MG63 (cell line): Measurements from ENCODE around the gene PRKCE. TPM values are rescaled to one million over a fixed set of nuclear protein-coding genes. Genes with fewer than 3 reads are reported as not detected.

Experiments
- DNase-seq: peaks from one replicate; pipeline ENCODE4 v3.0.0-alpha.2; 2020
- H3K27me3 ChIP-seq: fragments of 250-450 bp; sonication (Bioruptor Pico); 2 replicates; pipeline ENCODE4 v1.5.1; 2020; ENCODE audit warnings: mild to moderate bottlenecking, moderate library complexity
- H3K36me3 ChIP-seq: fragments of 250-450 bp; sonication (Bioruptor Pico); 2 replicates; pipeline ENCODE4 v1.5.1; 2020; ENCODE audit warnings: mild to moderate bottlenecking, moderate library complexity
- H3K4me3 ChIP-seq: fragments of 250-450 bp; sonication (Bioruptor Pico); 2 replicates; pipeline ENCODE4 v1.5.1; 2020; ENCODE audit warnings: mild to moderate bottlenecking, moderate library complexity
- H3K9me3 ChIP-seq: fragments of 250-450 bp; sonication (Bioruptor Pico); 2 replicates; pipeline ENCODE4 v1.5.1; 2020; ENCODE audit warnings: mild to moderate bottlenecking, moderate library complexity
- total RNA-seq: library from RNA; depleted of rRNA; stranded (reverse); fragments of >200 nt; shearing (Covaris generic); gene quantifications from 2 replicates; pipeline ENCODE4 v1.2.3, GENCODE V29; 2014; ENCODE audit warnings: low replicate concordance

The PRKCE gene
- total RNA-seq, 1 experiment from 2014 or later: 16.9 TPM

GRCh38 chr2:46010925-46011490 is 359.5 kb downstream of the PRKCE start:
- Histone ChIP-seq H3K4me3 (no peak overlapping the region), H3K36me3 (peaks cover 60% of the 10 kb centered on the region), H3K27me3 (no peaks in the 10 kb centered on the region), H3K9me3 (no peaks in the 10 kb centered on the region)
- no peak for DNase-seq

- H3K27me3 ChIP-seq: no peaks in the 10 kb centered on the region
These were observed 361.3 kb downstream of the PRKCE start for GRCh38 chr2:46012618-46013240.

GRCh38 chr2:46013726-46014125 is 362.3 kb downstream of the PRKCE start:
- no peak for DNase-seq
- Histone ChIP-seq H3K27me3 (no peaks in the 10 kb centered on the region), H3K4me3 (no peak overlapping the region)

More at GRCh38 chr2:46012618-46013240, 361.3 kb downstream of the PRKCE start:
- peaks cover 52% of the 10 kb centered on the region for H3K36me3 ChIP-seq
- DNase-seq: no peak
- H3K4me3 ChIP-seq: no peak overlapping the region
- no peaks in the 10 kb centered on the region for H3K9me3 ChIP-seq

GRCh38 chr2:46014911-46015654 is 363.6 kb downstream of the PRKCE start:
- Histone ChIP-seq H3K4me3 (no peak overlapping the region), H3K9me3 (no peaks in the 10 kb centered on the region), H3K36me3 (peaks cover 41% of the 10 kb centered on the region), H3K27me3 (no peaks in the 10 kb centered on the region)
- DNase-seq: no peak

More at GRCh38 chr2:46013726-46014125, 362.3 kb downstream of the PRKCE start:
- Histone ChIP-seq H3K9me3 (no peaks in the 10 kb centered on the region), H3K36me3 (peaks cover 42% of the 10 kb centered on the region)

- Histone ChIP-seq H3K36me3 (peaks cover 35% of the 10 kb centered on the region), H3K27me3 (no peaks in the 10 kb centered on the region), H3K9me3 (no peaks in the 10 kb centered on the region), H3K4me3 (no peak overlapping the region)
- DNase-seq: no peak
These were observed 364.2 kb downstream of the PRKCE start for GRCh38 chr2:46015671-46016070.

- H3K9me3 ChIP-seq: no peaks in the 10 kb centered on the region
- no peak for DNase-seq
- no peaks in the 10 kb centered on the region for H3K27me3 ChIP-seq
- no peak overlapping the region for H3K4me3 ChIP-seq
- H3K36me3 ChIP-seq: peaks cover 31% of the 10 kb centered on the region
These were observed 364.6 kb downstream of the PRKCE start for GRCh38 chr2:46016091-46016490.

- Histone ChIP-seq H3K36me3 (peaks cover 17% of the 10 kb centered on the region), H3K27me3 (no peaks in the 10 kb centered on the region), H3K4me3 (no peak overlapping the region), H3K9me3 (no peaks in the 10 kb centered on the region)
- no peak for DNase-seq
These were observed 367.5 kb downstream of the PRKCE start for GRCh38 chr2:46018773-46019591.

- Histone ChIP-seq H3K27me3 (no peaks in the 10 kb centered on the region), H3K36me3 (peaks cover 22% of the 10 kb centered on the region), H3K9me3 (no peaks in the 10 kb centered on the region), H3K4me3 (no peak overlapping the region)
- no peak for DNase-seq
These were observed 368.9 kb downstream of the PRKCE start for GRCh38 chr2:46020416-46020815.

GRCh38 chr2:46023165-46023854 is 371.8 kb downstream of the PRKCE start:
- no peaks in the 10 kb centered on the region for H3K9me3 ChIP-seq
- DNase-seq: no peak

GRCh38 chr2:46024146-46024779 is 372.8 kb downstream of the PRKCE start:
- no peak for DNase-seq
- no peaks in the 10 kb centered on the region for H3K9me3 ChIP-seq
- H3K27me3 ChIP-seq: no peaks in the 10 kb centered on the region
- no peak overlapping the region for H3K4me3 ChIP-seq
- peaks cover 18% of the 10 kb centered on the region for H3K36me3 ChIP-seq

More at GRCh38 chr2:46023165-46023854, 371.8 kb downstream of the PRKCE start:
- no peak overlapping the region for H3K4me3 ChIP-seq
- peaks cover 14% of the 10 kb centered on the region for H3K36me3 ChIP-seq
- H3K27me3 ChIP-seq: no peaks in the 10 kb centered on the region

GRCh38 chr2:46025081-46025480 is 373.6 kb downstream of the PRKCE start:
- Histone ChIP-seq H3K36me3 (peaks cover 15% of the 10 kb centered on the region), H3K27me3 (no peaks in the 10 kb centered on the region), H3K4me3 (no peak overlapping the region), H3K9me3 (no peaks in the 10 kb centered on the region)
- no peak for DNase-seq

GRCh38 chr2:46025676-46026075 is 374.2 kb downstream of the PRKCE start:
- DNase-seq: no peak
- no peaks in the 10 kb centered on the region for H3K27me3 ChIP-seq
- no peaks in the 10 kb centered on the region for H3K9me3 ChIP-seq
- H3K4me3 ChIP-seq: no peak overlapping the region
- H3K36me3 ChIP-seq: peaks cover 17% of the 10 kb centered on the region

- Histone ChIP-seq H3K9me3 (no peaks in the 10 kb centered on the region), H3K4me3 (no peak overlapping the region), H3K36me3 (peaks cover 17% of the 10 kb centered on the region), H3K27me3 (no peaks in the 10 kb centered on the region)
- DNase-seq: no peak
These were observed 375.0 kb downstream of the PRKCE start for GRCh38 chr2:46026431-46026830.

- H3K36me3 ChIP-seq: peaks cover 10% of the 10 kb centered on the region
- no peaks in the 10 kb centered on the region for H3K27me3 ChIP-seq
- DNase-seq: peak; percentile 58
- H3K9me3 ChIP-seq: no peaks in the 10 kb centered on the region
- H3K4me3 ChIP-seq: no peak overlapping the region
These were observed 377.9 kb downstream of the PRKCE start for GRCh38 chr2:46029332-46029811.

GRCh38 chr2:46030330-46030729 is 378.9 kb downstream of the PRKCE start:
- no peak for DNase-seq
- Histone ChIP-seq H3K36me3 (peaks cover 13% of the 10 kb centered on the region), H3K27me3 (no peaks in the 10 kb centered on the region), H3K4me3 (no peak overlapping the region), H3K9me3 (no peaks in the 10 kb centered on the region)
